ENCODE data around the gene SLC35D2.
A peak's percentile ranks its signal among the peaks of the same experiment; 100 is the strongest.
"Not testable (repeated sequence)": the region's sequence is repeated elsewhere in the genome, so short reads cannot be mapped to it uniquely, and the experiment has no call there.

The SLC35D2 gene

GRCh38 chr9:96327694-96328352 is 55.7 kb downstream of the SLC35D2 start:
- no peak overlapping the region for H3K4me3 ChIP-seq (ENCODE audit: low read depth, low read length)
- no peak for DNase-seq (ENCODE audit: low read depth)
- peak; percentile 64 for TF ChIP-seq CTCF (IDR thresholded peaks at IDR 0.05; ENCODE audit: low read depth, low read length, missing control alignments)

GRCh38 chr9:96323169-96323568 is 60.3 kb downstream of the SLC35D2 start:
- TF ChIP-seq CTCF (IDR thresholded peaks at IDR 0.05; ENCODE audit: low read depth, low read length, missing control alignments) = no peak
- no peak for DNase-seq (ENCODE audit: low read depth)
- no peak overlapping the region for H3K4me3 ChIP-seq (ENCODE audit: low read depth, low read length)

- not testable (repeated sequence) for DNase-seq (ENCODE audit: low read depth); H3K4me3 ChIP-seq (ENCODE audit: low read depth, low read length)
These were observed 60.8 kb downstream of the SLC35D2 start for GRCh38 chr9:96322736-96323135.

GRCh38 chr9:96322210-96322609 is 61.3 kb downstream of the SLC35D2 start:
- H3K4me3 ChIP-seq (ENCODE audit: low read depth, low read length); DNase-seq (ENCODE audit: low read depth): not testable (repeated sequence)

- no peak for DNase-seq (ENCODE audit: low read depth)
- TF ChIP-seq CTCF (IDR thresholded peaks at IDR 0.05; ENCODE audit: low read depth, low read length, missing control alignments) = no peak
- no peak overlapping the region for H3K4me3 ChIP-seq (ENCODE audit: low read depth, low read length)
These were observed 62.0 kb downstream of the SLC35D2 start for GRCh38 chr9:96321515-96321914.

- H3K4me3 ChIP-seq (ENCODE audit: low read depth, low read length) = no peak overlapping the region
- no peak for TF ChIP-seq CTCF (IDR thresholded peaks at IDR 0.05; ENCODE audit: low read depth, low read length, missing control alignments)
- DNase-seq (ENCODE audit: low read depth) = no peak
These were observed 62.7 kb downstream of the SLC35D2 start for GRCh38 chr9:96320749-96321280.

- no peak overlapping the region for H3K4me3 ChIP-seq (ENCODE audit: low read depth, low read length)
- TF ChIP-seq CTCF (IDR thresholded peaks at IDR 0.05; ENCODE audit: low read depth, low read length, missing control alignments) = no peak
- no peak for DNase-seq (ENCODE audit: low read depth)
These were observed 64.5 kb downstream of the SLC35D2 start for GRCh38 chr9:96318921-96319565.
